ENCODE measurements around the gene FCRL5. TPM values are rescaled to one million over a fixed set of nuclear protein-coding genes. Genes with fewer than 3 reads are reported as not detected.

FCRL5 gene
- total RNA-seq, 1 donor from 2014 or later, result 3.8 TPM

DNA sequence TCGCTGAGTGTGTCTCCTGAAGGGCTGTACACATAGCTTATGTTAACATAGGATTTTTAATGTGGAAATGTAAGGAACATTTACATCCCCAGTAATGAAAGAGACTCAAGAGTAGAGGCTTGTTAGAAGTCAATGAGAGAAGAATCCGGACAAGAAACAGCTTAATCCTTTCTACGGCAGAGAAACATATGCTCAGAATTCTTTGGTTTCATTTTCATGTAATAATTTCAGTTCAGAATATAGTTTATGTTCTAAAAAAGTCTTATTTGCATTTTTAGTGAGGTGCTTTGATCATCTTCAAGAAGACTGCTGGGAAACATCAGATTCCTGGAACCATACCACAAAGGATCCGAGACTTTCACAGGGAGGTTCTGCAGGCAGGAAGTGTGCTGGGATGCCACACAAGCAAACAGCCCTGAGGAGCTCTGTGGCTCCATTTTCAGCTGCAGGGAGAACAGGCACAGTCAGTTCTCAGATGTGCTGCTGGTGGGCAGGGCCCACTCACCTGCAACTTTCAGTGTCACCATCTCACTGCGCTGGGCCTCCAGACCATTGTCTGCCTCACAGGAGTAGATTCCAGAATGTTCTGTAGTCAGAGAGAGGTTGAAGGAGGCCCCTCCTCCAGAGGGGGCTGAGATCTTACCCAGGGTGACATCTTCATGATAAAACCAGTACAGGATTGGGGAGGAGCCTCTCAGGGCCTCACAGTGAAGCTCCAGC lies 28.4 kb downstream of the FCRL5 start:
- no peak for DNase-seq (ENCODE audit: low spot score)

DNA sequence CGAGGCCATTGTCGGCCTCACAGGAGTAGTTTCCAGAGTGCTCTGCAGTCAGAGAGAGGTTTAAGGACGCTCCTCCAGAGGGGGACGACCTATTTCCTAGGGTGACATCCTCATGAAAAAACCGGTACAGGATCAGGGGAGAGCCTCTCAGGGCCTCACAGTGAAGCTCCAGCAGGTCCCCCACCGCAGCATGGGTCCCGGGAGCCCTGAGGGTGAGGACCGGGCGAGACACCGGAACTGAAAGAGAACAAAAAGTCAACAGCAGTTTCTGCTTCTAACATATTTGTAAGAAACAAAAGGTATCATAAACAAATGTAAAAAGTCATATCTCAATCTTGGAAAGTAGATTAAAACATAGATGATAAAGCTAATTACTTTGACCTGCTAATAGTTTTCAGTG lies 31.3 kb downstream of the FCRL5 start:
- DNase-seq (ENCODE audit: low spot score), result no peak

DNA sequence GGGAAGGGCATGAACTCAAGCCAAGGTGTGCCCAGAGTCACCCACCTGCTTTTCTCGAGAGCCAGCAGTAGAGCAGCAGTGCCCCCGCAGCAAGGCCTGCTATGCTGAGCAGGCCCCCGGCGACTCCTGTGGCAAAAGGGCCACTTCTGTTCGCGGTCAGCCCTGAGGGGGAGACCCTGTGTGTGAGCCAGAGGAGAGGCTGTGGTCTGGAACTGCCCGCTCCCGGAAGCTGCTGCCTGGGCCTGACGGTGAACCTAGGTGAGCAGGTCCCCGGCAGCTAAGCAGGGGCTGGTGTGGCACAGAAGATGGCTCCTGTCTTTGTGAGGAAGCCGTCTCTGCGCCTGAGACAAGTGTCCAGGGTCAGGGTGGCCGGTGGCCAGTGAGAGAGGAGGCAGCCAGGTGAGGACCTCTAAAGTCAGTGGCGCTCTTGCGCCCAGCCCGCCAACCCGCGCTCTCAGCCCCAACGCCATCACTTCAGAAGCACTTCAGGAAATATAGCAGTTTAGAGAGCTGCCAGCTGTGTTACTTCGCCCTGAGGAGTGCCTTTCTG lies 31.9 kb downstream of the FCRL5 start:
- no peak for DNase-seq (ENCODE audit: low spot score)

DNA sequence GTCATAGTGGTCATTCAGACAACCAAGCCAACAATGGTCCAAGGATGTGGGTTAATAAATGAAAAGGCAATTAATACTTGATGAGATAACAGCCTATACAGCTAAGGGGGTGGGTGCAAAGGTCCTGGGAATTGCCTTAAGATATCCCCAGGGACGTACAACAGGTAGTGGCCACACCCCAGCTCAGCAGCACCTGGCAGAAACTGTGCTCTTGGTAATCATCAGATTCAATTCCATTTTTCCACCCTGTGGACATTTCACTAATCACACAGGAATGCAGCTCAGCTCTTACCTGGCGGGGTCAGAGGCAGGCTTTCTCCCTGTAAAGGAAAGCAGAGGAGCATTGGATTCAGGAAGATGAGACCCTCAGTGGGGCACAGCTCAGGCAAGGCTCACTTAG lies 32.9 kb downstream of the FCRL5 start:
- no peak for DNase-seq (ENCODE audit: low spot score)

DNA sequence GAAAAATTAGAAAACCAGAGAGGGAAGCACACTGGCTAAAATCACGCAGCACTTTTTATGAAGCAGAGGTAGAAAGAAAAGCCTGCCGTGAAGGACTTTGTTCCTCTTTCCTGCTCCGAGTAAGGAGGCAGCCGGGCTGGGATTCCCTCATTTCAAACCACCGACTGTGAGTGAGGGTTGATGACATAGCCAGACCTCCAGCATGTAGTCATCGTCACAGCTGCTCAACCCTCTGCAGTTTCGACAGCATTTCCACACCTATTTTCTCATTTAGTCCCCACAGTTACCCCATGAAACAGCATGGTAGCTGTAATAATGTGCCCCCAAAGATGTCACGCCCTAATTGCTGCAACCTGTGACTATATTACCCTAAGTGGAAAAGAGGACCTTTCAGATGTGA lies 35.3 kb downstream of the FCRL5 start:
- DNase-seq (ENCODE audit: low spot score), result no peak

DNA sequence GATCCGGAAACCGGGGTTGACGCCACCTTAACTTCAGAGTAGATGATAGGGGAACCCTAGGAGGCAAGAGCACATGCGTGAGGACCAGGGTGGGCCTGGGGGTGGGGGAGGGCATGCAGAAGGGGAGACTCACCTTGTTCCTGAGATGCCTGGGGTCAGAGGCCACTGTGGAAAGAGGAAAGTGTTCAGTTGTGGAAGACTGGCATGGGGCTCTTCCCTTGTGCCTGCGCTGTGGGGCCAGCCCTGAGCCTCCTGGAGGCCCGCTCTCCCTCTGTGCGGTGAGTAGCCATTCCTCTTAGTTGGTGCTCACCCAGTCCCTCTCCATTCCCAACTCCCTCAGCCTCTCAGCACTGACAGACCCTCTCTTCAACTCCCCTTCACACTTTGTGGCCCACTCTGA lies 36.6 kb downstream of the FCRL5 start:
- no peak for DNase-seq (ENCODE audit: low spot score)

DNA sequence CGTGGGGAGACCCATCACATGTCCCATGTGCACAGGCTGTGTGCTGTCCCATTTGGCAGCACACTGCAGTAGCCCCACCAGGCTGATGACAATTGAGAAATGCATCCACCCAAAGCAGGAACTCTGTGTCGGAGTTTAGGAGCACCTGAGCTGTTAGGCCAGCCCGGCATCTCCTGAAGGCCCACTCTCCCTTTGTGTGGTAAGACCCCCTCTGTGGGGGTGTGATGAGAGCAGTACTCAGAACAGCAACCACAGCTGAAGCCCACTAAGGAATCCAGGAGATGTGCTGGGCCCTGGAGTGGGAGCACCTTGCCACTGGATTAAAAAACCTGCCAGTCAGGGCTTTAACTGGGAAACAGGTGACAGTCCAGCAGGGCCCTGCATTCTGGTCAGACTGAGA lies 37.2 kb downstream of the FCRL5 start:
- DNase-seq (ENCODE audit: low spot score), result no peak

DNA sequence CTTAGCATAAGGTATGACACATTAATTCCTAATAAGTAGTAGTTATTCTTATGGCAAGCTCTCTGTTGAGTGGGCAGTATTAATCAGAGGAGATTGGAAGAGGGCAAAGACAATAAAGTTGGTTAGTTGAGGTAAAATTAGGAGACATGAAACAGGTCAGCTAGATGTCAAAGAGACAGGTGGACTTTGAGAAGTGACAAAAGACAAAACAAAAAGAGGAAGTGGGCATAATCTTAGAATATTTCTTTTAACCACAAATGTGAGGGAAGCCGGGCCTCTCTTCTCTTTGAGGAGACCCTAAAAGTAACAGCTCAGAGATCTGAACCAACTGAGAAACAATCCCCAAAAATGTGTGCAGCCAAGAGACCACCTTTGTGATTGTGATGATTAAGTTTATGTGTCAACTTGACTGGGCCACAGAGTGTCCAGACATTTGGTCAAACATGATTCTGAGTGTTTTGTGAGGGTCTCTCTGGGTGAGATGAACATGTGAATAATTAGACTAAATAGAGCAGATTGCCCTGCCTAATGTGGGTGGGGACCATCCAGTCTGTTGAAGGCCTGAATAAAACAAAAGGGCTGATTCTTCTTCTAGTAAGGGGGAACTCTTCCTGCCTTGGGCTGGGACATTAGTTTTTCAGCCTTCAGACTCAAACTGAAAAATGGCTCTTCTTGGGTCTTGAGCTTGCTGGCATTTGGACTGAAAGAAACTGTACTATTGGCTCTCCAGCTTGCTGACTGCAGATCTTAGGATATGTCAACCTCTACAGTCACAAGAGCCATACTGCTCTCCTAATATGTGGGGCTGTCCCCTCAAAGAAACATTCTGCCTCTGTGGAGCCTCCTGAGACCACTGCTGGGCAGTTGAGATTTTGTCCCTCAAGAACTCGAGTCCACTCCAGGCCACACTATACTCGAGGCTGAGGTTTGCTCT lies 40.0 kb downstream of the FCRL5 start:
- no peak for DNase-seq (ENCODE audit: low spot score)

DNA sequence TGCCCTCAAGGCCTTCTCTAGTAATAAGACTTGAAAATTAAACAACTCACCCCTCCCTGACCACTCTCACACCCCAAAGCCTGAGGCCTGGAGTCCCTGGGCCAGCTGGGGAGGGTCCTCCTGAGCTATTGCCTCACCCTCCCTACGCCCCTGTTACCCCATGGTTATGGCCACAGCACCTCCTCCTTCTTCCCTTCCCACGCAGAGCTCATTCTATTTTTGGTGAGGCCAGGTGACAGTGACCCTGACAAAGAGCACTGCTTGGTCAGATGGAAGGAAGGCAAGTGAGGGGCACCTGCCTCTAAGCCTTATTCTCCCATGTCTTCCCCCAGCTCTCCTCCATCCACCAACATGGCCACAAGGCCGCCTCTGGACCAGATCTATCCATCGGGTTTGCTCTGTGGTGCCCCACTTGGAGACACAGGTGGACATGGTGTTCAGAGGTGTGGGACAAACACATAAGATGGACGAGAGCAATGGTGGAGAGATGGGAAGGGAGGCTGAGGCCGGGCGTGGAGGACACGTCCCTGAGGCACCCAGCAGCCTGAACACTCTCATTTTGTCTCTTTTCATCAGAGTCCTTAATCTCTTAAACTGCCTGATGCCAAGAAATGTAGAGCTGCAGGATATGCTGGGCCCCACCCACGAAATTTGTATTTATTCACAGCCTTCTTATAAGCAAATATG lies 42.6 kb downstream of the FCRL5 start:
- no peak for DNase-seq (ENCODE audit: low spot score)

DNA sequence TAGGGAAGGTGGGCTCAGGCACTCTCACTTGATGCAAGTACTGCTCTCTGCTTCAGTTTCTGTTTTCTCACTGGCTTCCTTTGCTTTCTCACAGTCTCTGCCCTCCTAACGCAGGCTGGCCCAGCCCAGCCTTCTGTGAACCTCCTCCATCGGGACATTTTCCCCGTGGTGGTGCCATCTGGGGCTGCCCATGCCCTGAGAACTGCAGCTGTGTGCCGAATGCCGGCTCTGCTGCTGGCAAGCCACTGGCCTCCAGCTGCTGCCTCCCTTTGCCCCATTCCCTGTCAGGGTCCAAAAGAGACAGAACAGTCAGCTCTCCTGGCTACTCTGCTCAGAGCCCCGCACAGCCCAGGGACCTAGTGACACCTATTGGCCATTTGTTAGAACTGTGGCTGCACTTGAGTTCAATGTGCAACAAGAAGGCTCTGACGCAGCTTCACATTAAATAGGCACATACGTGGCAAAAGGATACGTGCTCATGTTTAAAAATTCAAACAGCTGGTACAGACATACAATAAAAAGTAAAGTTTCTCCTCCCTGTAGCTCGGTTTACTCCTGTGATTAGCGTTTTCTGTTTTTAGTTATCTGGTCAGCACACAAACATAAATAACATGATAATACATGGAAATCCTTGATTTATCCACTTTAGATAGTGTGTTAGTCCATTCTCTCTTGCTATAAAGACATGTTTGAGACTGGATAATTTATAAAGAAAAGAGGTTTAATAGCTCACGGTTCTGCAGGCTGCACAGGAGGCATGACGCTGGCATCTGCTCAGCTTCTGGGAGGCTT lies 46.6 kb downstream of the FCRL5 start:
- DNase-seq (ENCODE audit: low spot score), result peak; percentile 55

DNA sequence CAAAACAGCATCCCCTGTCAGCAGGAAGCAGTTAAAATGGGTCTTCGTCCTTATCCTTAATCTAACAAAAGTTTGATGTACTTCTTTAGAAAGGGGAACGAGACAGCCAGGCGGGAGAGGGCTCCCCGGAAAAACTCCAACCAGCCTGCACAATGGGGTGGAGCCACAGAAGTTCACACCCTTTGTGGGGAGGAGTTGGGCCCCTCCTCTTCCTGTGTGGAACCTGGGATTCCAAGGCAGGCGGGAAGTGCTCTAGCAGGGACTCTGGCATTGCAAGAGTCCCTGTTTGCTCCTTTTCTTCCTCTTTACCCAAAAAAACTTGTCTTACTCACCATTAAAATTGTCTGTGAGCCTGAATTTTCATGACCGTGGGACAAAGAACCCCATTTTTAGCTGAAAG lies 47.7 kb downstream of the FCRL5 start:
- no peak for DNase-seq (ENCODE audit: low spot score)

DNA sequence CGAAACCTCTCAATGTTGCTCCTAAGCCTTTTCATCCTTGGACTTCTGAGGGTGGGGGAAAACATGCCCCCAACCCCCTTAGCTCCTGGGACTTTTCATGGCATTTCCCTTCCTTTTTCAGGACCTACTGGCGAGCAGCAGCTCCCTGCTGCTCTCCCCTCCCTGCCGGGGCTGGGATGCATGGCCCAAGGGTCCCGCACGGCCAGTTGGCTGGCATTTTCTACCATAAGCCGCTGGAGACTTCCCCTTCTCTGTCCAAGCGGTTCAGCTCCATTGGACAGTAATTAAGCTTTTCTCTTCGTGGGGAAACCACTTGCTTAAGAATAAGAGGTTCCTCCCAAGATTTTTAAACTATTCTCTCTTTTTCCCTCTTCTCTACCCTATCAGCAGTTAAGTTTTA lies 52.8 kb downstream of the FCRL5 start:
- no peak for DNase-seq (ENCODE audit: low spot score)

DNA sequence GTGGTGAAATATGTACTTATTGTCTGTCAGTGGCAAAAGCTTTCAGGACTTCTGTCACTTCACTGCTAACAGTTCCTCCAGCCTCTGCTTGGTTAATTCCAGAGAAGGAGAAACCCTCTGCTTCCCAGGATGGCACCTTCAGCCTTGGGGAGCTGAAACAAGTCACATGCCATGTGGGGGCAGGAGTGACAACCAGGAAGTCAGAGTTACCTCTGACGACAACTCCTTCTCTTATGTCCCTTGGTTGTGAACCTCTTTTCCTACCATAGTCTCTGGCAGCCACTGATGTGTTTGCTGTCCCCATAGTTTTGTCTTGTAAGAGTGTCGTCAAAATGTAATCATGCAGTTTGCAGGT lies 53.6 kb downstream of the FCRL5 start:
- DNase-seq (ENCODE audit: low spot score), result no peak

DNA sequence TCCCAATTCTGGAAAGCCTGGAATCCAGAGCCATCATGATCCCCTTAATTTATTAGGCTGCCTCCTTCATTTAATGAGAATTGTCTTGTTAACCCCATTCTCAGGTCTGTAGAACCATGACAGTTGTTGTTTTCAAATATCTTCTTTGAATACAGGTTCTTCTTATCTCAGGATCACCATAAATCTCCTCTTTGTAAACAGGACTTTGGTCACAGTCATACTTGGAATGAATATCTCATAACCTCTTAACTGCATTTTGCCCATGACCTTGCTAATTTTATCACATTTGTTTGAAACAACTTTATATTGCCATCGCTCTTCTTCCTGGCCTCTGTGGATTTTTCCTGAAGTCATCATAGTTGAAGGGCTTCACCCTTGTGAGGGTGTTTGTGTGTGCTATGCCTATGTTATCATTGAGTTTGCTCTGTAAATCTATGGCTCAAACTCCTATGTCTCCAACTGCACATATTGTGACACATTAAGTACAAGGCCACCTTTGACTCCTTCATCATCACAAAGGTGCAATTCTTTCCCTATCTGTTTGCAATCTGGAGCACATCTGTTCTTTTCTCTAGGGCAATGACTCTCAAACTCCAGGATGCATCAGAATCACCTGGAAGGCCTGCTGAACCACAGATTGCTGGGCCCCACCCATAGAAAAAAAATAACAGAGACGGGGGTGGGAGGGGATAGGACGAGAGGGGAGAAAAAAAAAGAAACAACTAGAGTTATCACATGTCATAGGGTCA lies 54.2 kb downstream of the FCRL5 start:
- DNase-seq (ENCODE audit: low spot score), result no peak

DNA sequence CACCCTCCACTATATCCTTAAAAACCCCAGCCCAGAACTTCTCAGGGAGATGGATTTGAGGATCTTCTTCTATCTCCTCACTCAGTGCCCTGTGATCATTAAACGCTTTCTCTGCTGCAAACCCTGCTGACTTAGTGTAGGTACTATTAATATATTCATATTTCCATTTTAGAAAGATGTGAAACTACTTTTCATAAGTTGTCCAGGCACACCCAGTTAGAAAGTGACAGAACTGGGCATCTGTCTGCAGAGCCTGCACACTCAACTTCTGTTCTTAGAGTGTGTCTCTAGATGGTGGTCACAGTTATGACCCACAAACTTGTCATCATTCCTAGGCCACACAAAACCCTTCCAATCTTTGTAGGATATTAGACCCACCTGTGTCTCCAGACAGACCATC lies 55.0 kb downstream of the FCRL5 start:
- DNase-seq (ENCODE audit: low spot score), result no peak

DNA sequence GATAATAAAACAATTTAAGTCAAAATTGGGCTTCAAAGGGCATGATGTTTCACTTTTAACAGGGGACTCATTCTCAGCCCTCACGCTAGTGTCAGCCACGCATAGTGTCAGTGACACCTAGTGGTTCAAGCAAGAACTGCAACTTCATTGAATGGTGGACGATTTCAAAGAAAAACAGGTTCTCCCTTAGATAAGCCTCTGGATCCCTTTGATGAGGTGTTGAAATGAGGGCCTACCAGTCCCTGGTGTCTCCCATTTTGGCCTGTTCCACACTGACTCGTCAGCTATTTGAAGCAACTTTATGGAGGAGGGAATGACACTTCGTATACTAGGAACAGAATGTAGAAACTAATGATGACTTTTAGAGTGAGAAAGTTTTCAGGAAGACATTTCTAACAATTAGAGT lies 56.2 kb downstream of the FCRL5 start:
- no peak for DNase-seq (ENCODE audit: low spot score)

DNA sequence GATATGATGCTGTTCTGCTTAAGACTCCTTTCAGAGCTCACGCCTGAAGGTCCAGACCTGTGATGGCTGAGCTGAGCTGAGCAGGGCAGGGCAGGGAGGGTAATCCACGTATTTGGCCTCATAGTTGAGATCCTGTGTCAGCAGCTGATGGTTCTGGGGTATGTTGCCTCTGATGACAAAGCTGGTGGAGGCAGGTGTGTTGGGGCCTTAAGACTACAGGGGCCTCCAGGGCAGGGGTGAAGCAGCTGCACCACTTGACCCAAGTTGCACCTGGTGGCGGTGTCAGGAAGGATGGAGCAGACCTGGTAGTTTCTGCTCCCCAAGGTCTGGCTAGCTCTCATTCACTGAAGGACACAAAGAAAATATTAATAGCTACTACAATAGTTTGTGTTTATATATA lies 57.0 kb downstream of the FCRL5 start:
- DNase-seq (ENCODE audit: low spot score), result no peak

DNA sequence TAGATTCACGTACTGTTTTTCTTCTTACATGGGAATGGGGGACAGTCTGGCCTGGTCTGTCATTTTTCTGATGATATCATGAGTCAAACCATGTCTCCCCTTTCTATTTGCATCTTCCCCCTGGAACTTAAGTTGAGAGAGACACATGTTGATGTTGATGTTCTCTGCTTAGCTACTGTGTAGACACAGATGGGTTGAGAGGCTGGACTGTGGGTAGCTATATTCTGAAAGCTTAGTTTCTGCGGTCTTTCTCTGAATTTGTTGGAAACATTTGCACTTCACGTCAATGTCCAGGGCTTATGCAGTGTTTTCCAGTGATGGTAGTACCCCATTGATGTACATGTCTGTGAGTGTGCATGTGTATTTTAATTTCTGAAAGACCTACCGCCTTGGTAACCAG lies 58.2 kb downstream of the FCRL5 start:
- no peak for DNase-seq (ENCODE audit: low spot score)

DNA sequence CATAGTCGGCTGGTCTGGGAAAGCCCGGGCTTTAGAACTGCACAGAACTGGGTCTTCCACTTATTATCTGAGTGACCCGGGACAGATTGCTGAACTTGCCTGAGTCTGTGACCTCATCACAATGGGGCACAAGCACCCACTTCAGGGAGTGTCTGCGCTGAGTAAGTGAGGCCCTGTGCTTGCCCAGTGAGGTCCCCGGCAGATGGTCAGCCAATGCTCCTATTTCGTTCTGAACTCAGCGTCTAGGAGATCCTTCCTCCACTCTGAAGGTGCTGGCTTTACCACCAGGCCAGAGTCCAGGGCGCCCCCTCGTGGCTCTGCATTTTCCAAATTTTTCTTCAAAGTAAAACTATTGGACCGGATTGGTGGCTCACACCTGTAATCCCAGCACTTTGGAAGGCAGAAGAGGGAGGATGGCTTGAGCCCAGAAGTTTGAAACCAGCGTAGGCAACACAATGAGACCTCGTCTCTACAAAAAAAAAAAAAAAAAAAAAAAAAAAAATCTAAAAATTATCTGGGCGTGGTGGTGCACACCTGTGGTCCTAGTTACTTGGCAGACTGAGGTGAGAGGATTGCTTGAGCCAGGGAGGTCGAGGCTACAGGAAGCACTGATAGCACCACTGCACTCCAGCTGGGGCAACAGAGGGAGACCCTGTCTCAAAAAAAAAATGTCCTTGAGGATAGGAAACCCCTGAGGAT lies 61.7 kb downstream of the FCRL5 start:
- DNase-seq (ENCODE audit: low spot score), result peak; percentile 65

DNA sequence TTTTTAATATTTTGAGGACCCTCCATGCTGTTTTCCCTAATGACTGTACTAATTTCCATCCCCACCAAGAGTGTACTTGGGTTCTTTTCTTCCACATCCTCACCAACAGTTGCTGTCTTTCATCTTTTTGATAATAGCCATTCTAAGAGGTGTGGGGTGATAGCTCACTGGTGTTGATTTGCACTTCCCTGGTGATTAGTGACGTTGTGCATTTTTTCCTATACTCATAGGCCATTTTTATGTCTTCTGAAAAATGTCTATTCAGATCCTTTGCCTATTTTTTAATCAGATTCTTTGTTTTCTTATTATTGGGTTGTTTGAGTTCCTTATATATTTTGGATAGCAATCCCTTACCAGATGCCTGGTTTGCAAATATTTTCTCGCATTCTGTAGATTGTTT lies 64.2 kb downstream of the FCRL5 start:
- no peak for DNase-seq (ENCODE audit: low spot score)

Data from ureter (tissue), 1 donor.